ENCODE data around the gene TBX19. TPM values are rescaled to one million over a fixed set of nuclear protein-coding genes. Genes with fewer than 3 reads are reported as not detected.
A peak's percentile ranks its signal among the peaks of the same experiment; 100 is the strongest.

TBX19 gene
- polyA plus RNA-seq, 1 experiment = 2.3 TPM

- H3K4me3 ChIP-seq (ENCODE audit: low read depth, low read length) = no peak overlapping the region
- TF ChIP-seq CTCF (IDR thresholded peaks at IDR 0.05; ENCODE audit: insufficient read depth, low read depth, low read length) = peak; percentile 51
- no peaks in the 10 kb centered on the region for H3K36me3 ChIP-seq (ENCODE audit: control insufficient read depth, insufficient read depth, low read length)
- H3K27me3 ChIP-seq (ENCODE audit: control insufficient read depth, insufficient read depth, low read length) = no peaks in the 10 kb centered on the region
- DNase-seq (ENCODE audit: low read depth) = no peak
- CTCF ChIA-PET = interaction anchor here (0.6 to 2.6 kb wide), 13 partner anchors 8 to 988 kb away, joined by 3 to 20 read pairs (median 4); partner anchors contain the start of gene TIPRL
- POLR2A ChIA-PET = no interaction called here
These were observed 41.3 kb downstream of the TBX19 start for GRCh38 chr1:168321945-168322344.

GRCh38 chr1:168324745-168325425 lies 44.2 kb downstream of the TBX19 start:
- ChIA-PET CTCF (interaction anchor here (0.9 to 1.7 kb wide), 2 partner anchors 241 to 243 kb away, joined by 3 to 4 read pairs; no protein-coding TSS in a partner anchor), POLR2A (no interaction called here)
- H3K27me3 ChIP-seq (ENCODE audit: control insufficient read depth, insufficient read depth, low read length) = no peaks in the 10 kb centered on the region
- TF ChIP-seq CTCF (IDR thresholded peaks at IDR 0.05; ENCODE audit: insufficient read depth, low read depth, low read length) = no peak
- no peak for DNase-seq (ENCODE audit: low read depth)
- no peaks in the 10 kb centered on the region for H3K36me3 ChIP-seq (ENCODE audit: control insufficient read depth, insufficient read depth, low read length)
- H3K4me3 ChIP-seq (ENCODE audit: low read depth, low read length) = no peak overlapping the region

GRCh38 chr1:168328731-168329364 lies 48.2 kb downstream of the TBX19 start:
- Histone ChIP-seq H3K36me3 (ENCODE audit: control insufficient read depth, insufficient read depth, low read length) (no peaks in the 10 kb centered on the region), H3K27me3 (ENCODE audit: control insufficient read depth, insufficient read depth, low read length) (no peaks in the 10 kb centered on the region), H3K4me3 (ENCODE audit: low read depth, low read length) (no peak overlapping the region)
- CTCF ChIA-PET = interaction anchor here (1.1 to 2.0 kb wide), 3 partner anchors 14 to 247 kb away, joined by 4 to 12 read pairs (median 8); no protein-coding TSS in a partner anchor
- POLR2A ChIA-PET = no interaction called here
- no peak for TF ChIP-seq CTCF (IDR thresholded peaks at IDR 0.05; ENCODE audit: insufficient read depth, low read depth, low read length)
- no peak for DNase-seq (ENCODE audit: low read depth)

- H3K27me3 ChIP-seq (ENCODE audit: control insufficient read depth, insufficient read depth, low read length) = no peaks in the 10 kb centered on the region
- ChIA-PET CTCF (interaction anchor here (0.8 to 1.9 kb wide), 3 partner anchors 9 to 95 kb away, joined by 3 to 9 read pairs (median 4); no protein-coding TSS in a partner anchor), POLR2A (no interaction called here)
- no peaks in the 10 kb centered on the region for H3K36me3 ChIP-seq (ENCODE audit: control insufficient read depth, insufficient read depth, low read length)
- no peak overlapping the region for H3K4me3 ChIP-seq (ENCODE audit: low read depth, low read length)
- DNase-seq (ENCODE audit: low read depth) = no peak
- TF ChIP-seq CTCF (IDR thresholded peaks at IDR 0.05; ENCODE audit: insufficient read depth, low read depth, low read length) = no peak
These were observed 49.6 kb downstream of the TBX19 start for GRCh38 chr1:168330285-168330684.

GRCh38 chr1:168331569-168331968 lies 50.9 kb downstream of the TBX19 start:
- no peak for DNase-seq (ENCODE audit: low read depth)
- CTCF ChIA-PET = interaction anchor here (1.0 to 1.9 kb wide), 2 partner anchors 9 to 11 kb away, joined by 5 to 9 read pairs; no protein-coding TSS in a partner anchor
- Histone ChIP-seq H3K27me3 (ENCODE audit: control insufficient read depth, insufficient read depth, low read length) (no peaks in the 10 kb centered on the region), H3K36me3 (ENCODE audit: control insufficient read depth, insufficient read depth, low read length) (no peaks in the 10 kb centered on the region), H3K4me3 (ENCODE audit: low read depth, low read length) (no peak overlapping the region)
- TF ChIP-seq CTCF (IDR thresholded peaks at IDR 0.05; ENCODE audit: insufficient read depth, low read depth, low read length) = no peak
- POLR2A ChIA-PET = no interaction called here

Measured in BJ (cell line).